COR-L47 (cell line): Measurements from ENCODE around the gene ATXN10.

Experiments
- DNase-seq: peaks from one replicate; lab custom pipeline; 2025; lab: John Stamatoyannopoulos, UW

The ATXN10 gene

DNA sequence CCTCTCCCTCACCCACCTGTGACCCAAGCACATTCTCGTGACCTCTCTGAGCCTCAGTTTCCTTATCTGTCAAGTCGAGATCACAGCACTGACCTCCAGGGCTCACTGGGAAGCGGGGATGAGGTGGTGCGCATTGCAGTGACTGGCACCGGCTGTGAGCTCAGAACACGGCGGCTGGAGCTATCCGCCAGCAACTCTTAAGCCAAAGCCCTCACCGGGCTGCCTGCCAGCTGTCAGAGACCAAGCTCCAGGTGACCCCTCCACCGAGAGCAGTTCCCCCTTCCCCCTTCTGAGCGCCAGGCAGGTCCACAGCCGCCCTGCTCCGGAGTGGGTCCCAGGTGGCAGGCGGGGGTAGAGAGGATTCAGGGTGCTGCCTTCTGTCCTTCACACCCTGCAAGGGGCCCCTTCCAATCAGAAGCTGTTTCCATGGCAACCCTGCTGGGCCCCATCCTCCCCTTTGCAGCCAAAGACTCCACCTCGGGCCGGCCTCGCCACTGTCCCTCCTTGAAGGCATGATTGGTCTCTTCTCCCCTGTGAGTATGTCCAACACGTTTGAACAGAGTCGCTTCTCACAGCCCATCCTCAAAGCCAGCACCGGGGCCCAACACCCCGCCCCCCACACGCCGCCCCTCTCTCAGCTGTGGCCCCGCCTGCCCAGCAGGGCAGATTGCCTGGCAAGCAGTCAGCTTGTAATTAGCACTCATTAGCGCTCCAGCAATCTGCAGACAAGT is 206.6 kb downstream of the ATXN10 start:
- peak; percentile 94 for DNase-seq

GRCh38 chr22:45878901-45879551 is 207.4 kb downstream of the ATXN10 start:
- DNase-seq = peak; percentile 82

- no peak for DNase-seq
Measured at GRCh38 chr22:45879552-45879949, 207.9 kb downstream of the ATXN10 start.

- DNase-seq = no peak
Measured at GRCh38 chr22:45880091-45880715, 208.6 kb downstream of the ATXN10 start.

GRCh38 chr22:45880716-45881523 is 209.3 kb downstream of the ATXN10 start:
- DNase-seq = no peak

DNA sequence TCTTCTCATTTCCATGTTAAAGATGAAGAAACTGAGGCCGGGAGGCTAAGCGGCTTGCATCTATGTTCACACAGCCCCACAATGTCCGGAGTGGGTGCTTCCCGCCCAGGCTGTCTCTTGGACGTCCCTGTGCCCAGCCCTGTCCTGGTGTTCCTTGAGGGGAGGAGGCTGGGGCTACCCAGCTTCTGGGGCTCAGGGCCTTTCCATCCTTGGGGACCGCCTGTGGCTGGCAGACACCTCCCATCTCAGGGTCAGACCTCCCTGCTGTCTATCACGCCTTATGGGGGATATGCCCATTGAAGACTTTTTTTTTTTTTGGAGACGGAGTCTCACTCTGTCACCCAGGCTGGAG is 209.9 kb downstream of the ATXN10 start:
- no peak for DNase-seq

- no peak for DNase-seq
Measured at GRCh38 chr22:45882881-45883810, 211.5 kb downstream of the ATXN10 start.

DNA sequence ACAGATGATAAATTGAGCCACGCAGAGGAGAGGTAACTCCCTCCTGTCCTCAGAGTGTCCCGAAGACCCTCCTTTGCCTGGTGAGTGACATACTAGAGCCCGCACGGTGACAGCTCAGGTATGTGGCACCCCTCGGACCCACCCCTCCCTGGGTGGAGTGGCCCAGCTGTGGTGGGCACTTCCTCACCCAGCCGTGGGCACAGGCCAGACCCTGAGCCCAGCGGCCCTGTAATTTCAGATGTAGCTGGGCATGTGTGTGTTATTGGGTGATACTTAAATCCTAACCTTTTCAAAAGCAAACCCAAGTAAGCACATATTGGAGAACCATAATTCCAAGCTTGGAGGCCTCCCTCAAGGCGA is 212.2 kb downstream of the ATXN10 start:
- DNase-seq = no peak

GRCh38 chr22:45884201-45885062 is 212.8 kb downstream of the ATXN10 start:
- DNase-seq = no peak

GRCh38 chr22:45885171-45885840 is 213.7 kb downstream of the ATXN10 start:
- no peak for DNase-seq

GRCh38 chr22:45885941-45886395 is 214.3 kb downstream of the ATXN10 start:
- no peak for DNase-seq

GRCh38 chr22:45886540-45886939 is 214.9 kb downstream of the ATXN10 start:
- DNase-seq = no peak

GRCh38 chr22:45887202-45888131 is 215.8 kb downstream of the ATXN10 start:
- peak; percentile 38 for DNase-seq

GRCh38 chr22:45888221-45889092 is 216.8 kb downstream of the ATXN10 start:
- no peak for DNase-seq

DNA sequence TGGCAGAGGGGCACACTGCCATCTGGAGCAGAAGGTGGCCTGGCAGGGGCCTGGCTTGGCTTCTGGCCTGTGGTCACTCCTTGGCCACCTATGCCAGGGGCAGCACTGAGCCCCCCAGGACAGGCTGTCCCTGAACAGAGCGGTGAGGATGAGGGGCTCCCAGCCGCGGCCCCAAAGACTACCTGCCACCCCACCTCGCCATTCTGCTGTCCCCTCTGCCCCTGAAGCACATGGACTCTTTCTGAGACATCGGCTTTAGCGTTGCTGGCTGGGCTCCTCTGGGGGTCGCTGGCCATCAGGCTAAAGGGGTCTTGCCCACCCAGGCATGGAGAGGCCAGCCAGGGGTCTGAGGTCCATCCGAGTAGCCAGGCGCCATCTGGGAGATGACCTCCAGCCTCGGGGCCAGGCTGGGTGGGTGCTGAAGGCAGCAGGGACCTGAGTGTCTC is 217.5 kb downstream of the ATXN10 start:
- no peak for DNase-seq

- DNase-seq = no peak
Measured at GRCh38 chr22:45889539-45890350, 218.1 kb downstream of the ATXN10 start.

DNA sequence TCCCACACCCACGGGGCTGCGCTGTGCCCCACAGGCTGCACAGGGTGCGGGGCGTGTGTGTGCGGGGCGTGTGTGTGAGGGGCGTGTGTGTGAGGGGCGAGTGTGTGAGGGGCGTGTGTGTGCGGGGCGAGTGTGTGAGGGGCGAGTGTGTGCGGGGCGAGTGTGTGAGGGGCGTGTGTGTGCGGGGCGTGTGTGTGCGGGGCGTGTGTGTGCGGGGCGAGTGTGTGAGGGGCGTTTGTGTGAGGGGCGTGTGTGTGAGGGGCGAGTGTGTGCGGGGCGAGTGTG is 218.7 kb downstream of the ATXN10 start:
- no peak for DNase-seq
